H1 (cell line): ENCODE measurements around the gene NEURL4. TPM values are rescaled to one million over a fixed set of nuclear protein-coding genes. Genes with fewer than 3 reads are reported as not detected.

Source experiments
- CHD1 ChIP-seq: IDR thresholded peaks from 2 replicates; pipeline ENCODE4 v1.6.1; 2012; ENCODE audit warnings: low read depth, low read length, improper control_type of control experiment
- CREB1 ChIP-seq: IDR thresholded peaks from 2 replicates; pipeline ENCODE4 v1.6.1; 2012; ENCODE audit warnings: inconsistent platforms
- CTCF ChIP-seq, 3 experiments: IDR thresholded peaks; 1 replicate in 2 of 3; 2 replicates in 1 of 3; pipeline versions ENCODE4 v1.5.1 to v1.6.1; 2011; ENCODE audit warnings: low read length in 3 of 3, mild to moderate bottlenecking in 3 of 3, inconsistent platforms in 2 of 3, low read depth in 1 of 3, moderate library complexity in 1 of 3; ENCODE audit not compliant: insufficient read depth in 1 of 3; ENCODE audit errors: control extremely low read depth in 1 of 3
- EGR1 ChIP-seq: IDR thresholded peaks from 2 replicates; pipeline ENCODE4 v1.6.1; 2011; ENCODE audit warnings: low read depth, low read length, borderline replicate concordance
- EZH2 ChIP-seq: fragments of 200-600 bp; sonication (generic); IDR thresholded peaks from 2 replicates; pipeline ENCODE4 v1.7.1; 2012; ENCODE audit warnings: low read depth, mild to moderate bottlenecking, moderate library complexity, low read length, inconsistent platforms; ENCODE audit not compliant: severe bottlenecking
- HDAC6 ChIP-seq: IDR thresholded peaks from one replicate; pipeline ENCODE4 v1.7.1; 2012; ENCODE audit warnings: low read depth, mild to moderate bottlenecking, inconsistent platforms, low read length, moderate library complexity
- RAD21 ChIP-seq, 2 experiments: IDR thresholded peaks in 1 of 2; conservative IDR thresholded peaks in 1 of 2; 2 replicates each; pipeline ENCODE4 v1.6.1; 2011; ENCODE audit warnings: low read depth in 2 of 2, low read length in 2 of 2, improper control_type of control experiment in 1 of 2, inconsistent platforms in 1 of 2, mild to moderate bottlenecking in 1 of 2, moderate library complexity in 1 of 2
- RBBP5 ChIP-seq: IDR thresholded peaks from 2 replicates; pipeline ENCODE4 v1.7.1; 2012; ENCODE audit warnings: low read depth, mild to moderate bottlenecking, inconsistent platforms, low read length, moderate library complexity, borderline replicate concordance
- RNF2 ChIP-seq: fragments of 200-900, 300-1000 bp; sonication (generic); IDR thresholded peaks from 2 replicates; pipeline ENCODE4 v1.7.1; 2016; ENCODE audit warnings: borderline replicate concordance, low read depth, mild to moderate bottlenecking, antibody characterized with exemption, low read length; ENCODE audit not compliant: poor library complexity, severe bottlenecking; ENCODE audit errors: missing control alignments
- SIN3A ChIP-seq, 2 experiments: IDR thresholded peaks in 1 of 2; conservative IDR thresholded peaks in 1 of 2; 2 replicates each; pipeline ENCODE4 v1.6.1; 2011 to 2012; ENCODE audit warnings: low read length in 2 of 2, improper control_type of control experiment in 1 of 2, low read depth in 1 of 2, mild to moderate bottlenecking in 1 of 2
- SP1 ChIP-seq: IDR thresholded peaks from 2 replicates; pipeline ENCODE4 v1.6.1; 2011; ENCODE audit warnings: low read depth, low read length
- TEAD4 ChIP-seq: IDR thresholded peaks from 2 replicates; pipeline ENCODE4 v1.6.1; 2012; ENCODE audit warnings: low read depth, low read length, inconsistent platforms, mixed read lengths
- polyA plus RNA-seq, 7 experiments: library from polyadenylated mRNA; depleted of rRNA in 3 of 7; stranded (reverse) in 5 of 7; unstranded in 2 of 7; fragments of >200 nt in 5 of 7; fragments of 200-250 nt in 2 of 7; gene quantifications; 1 replicate in 5 of 7; 2 replicates in 1 of 7; 4 replicates in 1 of 7; pipeline versions ENCODE4 v1.2.1 to v1.2.3, GENCODE V29; 2011 to 2013; ENCODE audit warnings: missing spikeins in 2 of 7, mixed read lengths in 2 of 7
- total RNA-seq: library from RNA; stranded (reverse); fragmentation: NEBNext Ultra II Directional; extraction: Animal tissue kit (Norgen Biotek cat#: 25700); gene quantifications from 2 replicates; pipeline ENCODE4 v1.2.1, GENCODE V29; 2021
- TF ChIP-seq, protein P1 (sequence below): IDR thresholded peaks from 2 replicates; pipeline ENCODE4 v1.6.1; 2012; ENCODE audit warnings: inconsistent platforms

NEURL4 gene
- total and polyA plus RNA-seq, 2 of the 8 experiments (the other 6 are each of a cell fraction or from before 2014, with no cell fraction given), result 29.6 to 46.8 TPM

DNA sequence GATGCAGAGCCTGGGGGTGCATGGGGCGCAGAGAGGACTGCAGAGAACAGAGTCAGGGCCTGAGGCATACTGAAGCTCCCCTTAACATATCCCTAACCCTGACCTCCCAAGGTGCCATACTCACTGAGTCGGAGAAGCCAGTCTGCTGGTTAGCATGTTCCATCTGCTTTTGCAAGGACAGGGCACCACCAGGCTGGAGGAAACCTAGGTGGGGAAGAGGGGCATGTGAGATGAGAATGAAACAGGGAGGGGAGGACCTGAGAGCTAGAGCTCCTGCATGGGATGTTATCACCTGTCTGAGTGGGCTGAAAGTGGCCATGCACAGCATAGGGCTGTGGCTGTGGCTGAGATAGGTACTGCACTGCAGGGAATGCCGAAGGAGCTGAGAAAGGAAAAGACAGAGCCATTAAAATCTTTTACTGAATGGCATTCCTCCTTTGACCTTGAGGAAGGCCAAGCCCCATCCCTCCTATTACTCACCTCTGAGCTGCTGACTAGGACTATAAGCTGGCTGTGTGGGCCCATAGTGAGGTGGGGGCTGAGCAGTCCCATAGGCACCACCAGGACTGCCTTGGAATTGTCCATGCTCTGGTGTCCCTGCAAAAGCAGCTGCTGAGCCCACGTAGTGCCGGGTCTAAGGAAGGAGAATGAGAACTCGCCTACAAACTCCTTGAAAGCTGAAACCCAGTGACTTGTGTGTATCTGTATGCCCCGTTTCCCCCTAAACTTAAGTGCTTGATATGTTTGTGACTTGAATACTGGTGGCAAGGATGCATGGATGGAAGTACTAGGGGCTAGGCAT is 15.8 kb downstream of the NEURL4 start (continued):
- TF ChIP-seq CTCF (IDR thresholded peaks at IDR 0.05; ENCODE audit: control extremely low read depth in 1 of 3, insufficient read depth in 1 of 3, low read depth in 1 of 3, low read length in 3 of 3) (peak in 2 of 3 experiments; percentile 14 to 18; a peak in 2 of 4 replicates), SIN3A (conservative IDR thresholded peaks at IDR 0.05 in 1 of 2, IDR thresholded peaks at IDR 0.05 in 1 of 2; ENCODE audit: low read depth in 1 of 2, low read length in 2 of 2) (no peak), TEAD4 (no peak), SP1 (no peak), EZH2 (no peak), HDAC6 (no peak), CREB1 (no peak), RNF2 (no peak), CHD1 (no peak), EGR1 (no peak), RAD21 (IDR thresholded peaks at IDR 0.05 in 1 of 2, conservative IDR thresholded peaks at IDR 0.05 in 1 of 2; ENCODE audit: low read depth in 2 of 2, low read length in 2 of 2) (peak in 1 of 2 experiments; percentile 6; a peak in 1 of 4 replicates), RBBP5 (no peak)
- TF ChIP-seq, protein P1, sequence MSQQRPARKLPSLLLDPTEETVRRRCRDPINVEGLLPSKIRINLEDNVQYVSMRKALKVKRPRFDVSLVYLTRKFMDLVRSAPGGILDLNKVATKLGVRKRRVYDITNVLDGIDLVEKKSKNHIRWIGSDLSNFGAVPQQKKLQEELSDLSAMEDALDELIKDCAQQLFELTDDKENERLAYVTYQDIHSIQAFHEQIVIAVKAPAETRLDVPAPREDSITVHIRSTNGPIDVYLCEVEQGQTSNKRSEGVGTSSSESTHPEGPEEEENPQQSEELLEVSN, result no peak
- TF ChIP-seq, all 59 proteins: peak for 4
